ENCODE results near the gene BIN1. TPM values are rescaled to one million over a fixed set of nuclear protein-coding genes. Genes with fewer than 3 reads are reported as not detected.

The BIN1 gene
- total RNA-seq, 1 experiment from 2014 or later: 34.1 TPM

- POLR2A ChIA-PET (ENCODE audit: low non-redundant PET): no interaction called here
- no peak for DNase-seq (ENCODE audit: low spot score)
- CTCF ChIA-PET: no interaction called here
- Histone ChIP-seq H3K27me3 (replicated peaks; ENCODE audit: insufficient read depth, low read depth, low read length, poor library complexity) (no peaks in the 10 kb centered on the region), H3K4me1 (ENCODE audit: insufficient read depth, low read length, poor library complexity, severe bottlenecking) (no peaks in the 10 kb centered on the region), H3K36me3 (ENCODE audit: insufficient read depth, low read length, poor library complexity, severe bottlenecking) (no peaks in the 10 kb centered on the region), H3K27ac (ENCODE audit: low read depth, low read length, poor library complexity, severe bottlenecking) (no peak overlapping the region), H3K9me3 (ENCODE audit: low read depth, low read length, poor library complexity, severe bottlenecking) (no peaks in the 10 kb centered on the region), H3K4me3 (ENCODE audit: low read depth, low read length, poor library complexity, severe bottlenecking) (no peak overlapping the region)
- BruUV-seq (replicated peaks): no TSS peak
- TF ChIP-seq EZH2 (IDR thresholded peaks at IDR 0.05; ENCODE audit: borderline replicate concordance, low read depth, low read length, poor library complexity, severe bottlenecking): no peak
- intact Hi-C loops (cut with micrococcal nuclease; ENCODE audit: unreplicated experiment): no loop called here
These were observed 103.7 kb downstream of the BIN1 start for GRCh38 chr2:127003070-127003800.

DNA sequence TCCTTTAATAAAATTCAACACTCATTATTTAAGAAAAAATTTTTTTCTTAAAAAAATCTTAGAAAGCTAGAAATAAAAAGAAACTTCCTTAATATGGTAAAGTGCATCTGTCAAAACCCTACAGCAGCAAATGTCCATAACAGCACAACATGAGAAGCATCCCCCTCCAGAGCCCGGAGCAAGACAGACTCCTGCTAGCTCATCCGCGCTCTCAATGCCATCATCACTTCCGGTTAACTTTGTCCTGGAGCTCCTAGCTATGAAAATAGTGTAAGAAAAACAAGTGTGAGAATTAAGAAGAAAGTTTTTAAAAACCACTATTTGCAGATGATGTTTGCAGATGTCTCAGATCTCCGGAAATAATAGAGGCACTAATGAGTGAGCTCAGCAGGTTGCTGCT is 105.2 kb downstream of the BIN1 start:
- Histone ChIP-seq H3K4me1 (ENCODE audit: insufficient read depth, low read length, poor library complexity, severe bottlenecking) (no peaks in the 10 kb centered on the region), H3K4me3 (ENCODE audit: low read depth, low read length, poor library complexity, severe bottlenecking) (no peak overlapping the region), H3K9me3 (ENCODE audit: low read depth, low read length, poor library complexity, severe bottlenecking) (no peaks in the 10 kb centered on the region), H3K36me3 (ENCODE audit: insufficient read depth, low read length, poor library complexity, severe bottlenecking) (no peaks in the 10 kb centered on the region), H3K27me3 (replicated peaks; ENCODE audit: insufficient read depth, low read depth, low read length, poor library complexity) (no peaks in the 10 kb centered on the region), H3K27ac (ENCODE audit: low read depth, low read length, poor library complexity, severe bottlenecking) (no peak overlapping the region)
- intact Hi-C loops (cut with micrococcal nuclease; ENCODE audit: unreplicated experiment): no loop called here
- TF ChIP-seq CTCF (conservative IDR thresholded peaks at IDR 0.05; ENCODE audit: low read depth, low read length) (no peak), EZH2 (IDR thresholded peaks at IDR 0.05; ENCODE audit: borderline replicate concordance, low read depth, low read length, poor library complexity, severe bottlenecking) (no peak)
- DNase-seq (ENCODE audit: low spot score): peak; percentile 59
- no TSS peak for BruUV-seq (replicated peaks)
- CTCF ChIA-PET: interaction anchor here (0.5 kb wide), 1 partner anchor 115 kb away, joined by 10 read pairs; no protein-coding TSS in a partner anchor
- POLR2A ChIA-PET (ENCODE audit: low non-redundant PET): no interaction called here

GRCh38 chr2:127000937-127001336 is 106.0 kb downstream of the BIN1 start:
- no peak for DNase-seq (ENCODE audit: low spot score)
- Histone ChIP-seq H3K9me3 (ENCODE audit: low read depth, low read length, poor library complexity, severe bottlenecking) (no peaks in the 10 kb centered on the region), H3K27ac (ENCODE audit: low read depth, low read length, poor library complexity, severe bottlenecking) (no peak overlapping the region), H3K36me3 (ENCODE audit: insufficient read depth, low read length, poor library complexity, severe bottlenecking) (no peaks in the 10 kb centered on the region), H3K4me3 (ENCODE audit: low read depth, low read length, poor library complexity, severe bottlenecking) (no peak overlapping the region), H3K4me1 (ENCODE audit: insufficient read depth, low read length, poor library complexity, severe bottlenecking) (no peaks in the 10 kb centered on the region), H3K27me3 (replicated peaks; ENCODE audit: insufficient read depth, low read depth, low read length, poor library complexity) (no peaks in the 10 kb centered on the region)
- CTCF ChIA-PET: no interaction called here
- no TSS peak for BruUV-seq (replicated peaks)
- TF ChIP-seq EZH2 (IDR thresholded peaks at IDR 0.05; ENCODE audit: borderline replicate concordance, low read depth, low read length, poor library complexity, severe bottlenecking) (no peak), CTCF (conservative IDR thresholded peaks at IDR 0.05; ENCODE audit: low read depth, low read length) (no peak)
- POLR2A ChIA-PET (ENCODE audit: low non-redundant PET): no interaction called here
- intact Hi-C loops (cut with micrococcal nuclease; ENCODE audit: unreplicated experiment): no loop called here

DNA sequence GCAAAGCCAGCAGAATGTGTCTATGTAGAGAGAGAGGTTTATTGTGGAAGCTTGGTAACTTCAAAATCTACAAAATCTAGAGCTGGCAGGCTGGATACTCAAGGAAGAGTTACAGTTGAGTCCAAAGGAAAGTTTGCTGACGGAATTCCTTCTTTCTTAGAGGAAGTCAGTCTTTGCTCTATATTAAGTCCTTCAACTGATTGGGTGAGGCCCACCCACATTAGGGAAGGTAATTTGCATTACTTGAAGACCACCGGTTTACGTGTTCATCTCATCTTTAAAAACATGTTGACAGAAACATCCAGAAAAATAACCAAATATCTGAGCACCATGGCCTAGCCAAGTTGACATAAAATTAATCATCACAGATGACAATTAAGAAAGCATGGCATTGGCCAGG is 106.8 kb downstream of the BIN1 start:
- ChIA-PET CTCF (no interaction called here), POLR2A (ENCODE audit: low non-redundant PET) (no interaction called here)
- TF ChIP-seq CTCF (conservative IDR thresholded peaks at IDR 0.05; ENCODE audit: low read depth, low read length): no peak
- intact Hi-C loops (cut with micrococcal nuclease; ENCODE audit: unreplicated experiment): no loop called here
- no peak overlapping the region for H3K4me3 ChIP-seq (ENCODE audit: low read depth, low read length, poor library complexity, severe bottlenecking)
- H3K36me3 ChIP-seq (ENCODE audit: insufficient read depth, low read length, poor library complexity, severe bottlenecking): no peaks in the 10 kb centered on the region
- no peak for DNase-seq (ENCODE audit: low spot score)
- no peaks in the 10 kb centered on the region for H3K27me3 ChIP-seq (replicated peaks; ENCODE audit: insufficient read depth, low read depth, low read length, poor library complexity)
- H3K4me1 ChIP-seq (ENCODE audit: insufficient read depth, low read length, poor library complexity, severe bottlenecking): no peaks in the 10 kb centered on the region
- BruUV-seq (replicated peaks): no TSS peak
- H3K27ac ChIP-seq (ENCODE audit: low read depth, low read length, poor library complexity, severe bottlenecking): no peak overlapping the region
- H3K9me3 ChIP-seq (ENCODE audit: low read depth, low read length, poor library complexity, severe bottlenecking): no peaks in the 10 kb centered on the region

Measured in A673 (cell line).